Upper lobe of right lung (tissue), 1 donor: ENCODE results near the gene ITPRIP. TPM values are rescaled to one million over a fixed set of nuclear protein-coding genes. Genes with fewer than 3 reads are reported as not detected.
A peak's percentile ranks its signal among the peaks of the same experiment; 100 is the strongest.

Experiments used
- ATAC-seq: fragments of 200-7000 bp; cut with Tn5 transposase; one replicate; pipeline ENCODE4 v1.9.1; 2020; ENCODE audit warnings: mild to moderate bottlenecking, moderate library complexity
- DNase-seq: peaks from one replicate; pipeline ENCODE4 v3.0.0-alpha.2; 2020
- H3K27ac ChIP-seq: fragments of 200-600 bp; one replicate; pipeline ENCODE4 v1.8.0; 2022
- H3K27me3 ChIP-seq: fragments of 200-600 bp; one replicate; pipeline ENCODE4 v1.8.0; 2022; ENCODE audit warnings: mild to moderate bottlenecking
- H3K36me3 ChIP-seq: fragments of 200-600 bp; one replicate; pipeline ENCODE4 v1.8.0; 2022
- H3K4me1 ChIP-seq: fragments of 200-600 bp; one replicate; pipeline ENCODE4 v1.8.0; 2022
- H3K4me3 ChIP-seq: fragments of 200-600 bp; one replicate; pipeline ENCODE4 v1.8.0; 2022; ENCODE audit warnings: mild to moderate bottlenecking
- H3K9me3 ChIP-seq: fragments of 200-600 bp; one replicate; pipeline ENCODE4 v1.8.0; 2022
- intact Hi-C: fragments of 100-400 bp; cut with DNase I; formaldehyde crosslinking; loops from one replicate; pipeline ENCODE4 v1.11.0; 2022
- long read RNA-seq: library from polyadenylated mRNA; unstranded; transcript quantifications from one replicate; pipeline ENCODE4 v2.0.0, GENCODE V29; 2021
- total RNA-seq: library from RNA; stranded (reverse); fragmentation: NEBNext Ultra II Directional; extraction: Animal tissue kit (Norgen Biotek cat#: 25700); gene quantifications from one replicate; pipeline ENCODE4 v1.2.1, GENCODE V29; 2021
- TF ChIP-seq, protein P1 (sequence below): fragments of 200-600 bp; IDR thresholded peaks from one replicate; pipeline ENCODE4 v1.8.0; 2022; ENCODE audit warnings: antibody characterized with exemption
- donor health status: DM: no; HTN: yes; CAD: no; lungs with severe emphysema.

The ITPRIP gene
- total RNA-seq = 34.4 TPM
- long read RNA-seq, full-length matches to known transcripts = 49 of 83 reads
- long read RNA-seq, partial matches to known transcripts = 0 of 83 reads
- long read RNA-seq, other reads (novel, unspliced or antisense) = 34 of 83 reads

GRCh38 chr10:104337985-104338735 lies at the start of gene ITPRIP:
ITPRIP (minus strand) TSS chr10:104338465; CDS start chr10:104316051, 22,414 bp downstream.
- DNase-seq (peak; percentile 89), ATAC-seq (peak; percentile 83)
- Histone ChIP-seq H3K36me3 (peaks cover 4% of the 10 kb centered on the region), H3K4me1 (peaks cover 52% of the 10 kb centered on the region), H3K4me3 (peak within 1 kb of the TSS; percentile 91), H3K27me3 (no peaks in the 10 kb centered on the region), H3K27ac (peak within 1 kb of the TSS; percentile 97), H3K9me3 (no peaks in the 10 kb centered on the region)
- intact Hi-C loops = no loop called here
- TF ChIP-seq, protein P1, sequence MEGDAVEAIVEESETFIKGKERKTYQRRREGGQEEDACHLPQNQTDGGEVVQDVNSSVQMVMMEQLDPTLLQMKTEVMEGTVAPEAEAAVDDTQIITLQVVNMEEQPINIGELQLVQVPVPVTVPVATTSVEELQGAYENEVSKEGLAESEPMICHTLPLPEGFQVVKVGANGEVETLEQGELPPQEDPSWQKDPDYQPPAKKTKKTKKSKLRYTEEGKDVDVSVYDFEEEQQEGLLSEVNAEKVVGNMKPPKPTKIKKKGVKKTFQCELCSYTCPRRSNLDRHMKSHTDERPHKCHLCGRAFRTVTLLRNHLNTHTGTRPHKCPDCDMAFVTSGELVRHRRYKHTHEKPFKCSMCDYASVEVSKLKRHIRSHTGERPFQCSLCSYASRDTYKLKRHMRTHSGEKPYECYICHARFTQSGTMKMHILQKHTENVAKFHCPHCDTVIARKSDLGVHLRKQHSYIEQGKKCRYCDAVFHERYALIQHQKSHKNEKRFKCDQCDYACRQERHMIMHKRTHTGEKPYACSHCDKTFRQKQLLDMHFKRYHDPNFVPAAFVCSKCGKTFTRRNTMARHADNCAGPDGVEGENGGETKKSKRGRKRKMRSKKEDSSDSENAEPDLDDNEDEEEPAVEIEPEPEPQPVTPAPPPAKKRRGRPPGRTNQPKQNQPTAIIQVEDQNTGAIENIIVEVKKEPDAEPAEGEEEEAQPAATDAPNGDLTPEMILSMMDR = peak; percentile 10

DNA sequence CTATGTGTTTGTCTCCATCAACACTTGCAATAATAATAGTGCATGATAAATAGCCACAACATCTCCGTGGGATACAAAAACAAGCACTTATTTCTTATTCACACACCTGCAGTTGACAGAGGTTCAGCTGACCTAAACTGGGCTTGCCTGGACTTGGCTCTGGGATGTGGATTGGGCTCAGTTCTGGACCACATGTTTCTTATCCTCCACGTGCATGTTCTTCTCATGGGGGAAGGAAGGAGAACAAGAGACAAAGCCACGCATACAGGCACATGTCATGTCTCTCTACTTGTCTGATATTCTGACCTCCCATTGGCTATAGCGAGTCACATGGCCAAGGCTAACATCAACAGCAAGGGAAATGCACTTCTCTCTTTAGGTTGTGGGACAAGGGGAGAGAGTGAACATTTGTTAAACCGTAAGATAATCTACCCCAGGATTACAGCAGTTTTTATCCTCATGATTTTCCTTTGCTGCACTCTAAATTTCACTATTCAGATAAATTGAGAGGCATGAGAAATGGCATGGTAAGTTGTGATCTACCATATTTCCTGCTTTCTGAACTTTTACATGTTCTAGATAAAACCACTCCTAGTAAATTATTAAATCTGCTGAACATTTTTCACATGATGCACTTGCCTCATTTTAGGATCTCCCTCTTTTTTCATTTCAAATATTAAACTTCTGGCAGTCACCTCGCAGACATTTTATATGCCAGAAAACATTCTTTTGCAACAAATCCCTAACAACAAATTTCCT lies 49.0 kb upstream of the ITPRIP start:
- Histone ChIP-seq H3K27ac (no peak overlapping the region), H3K4me1 (no peaks in the 10 kb centered on the region), H3K36me3 (no peaks in the 10 kb centered on the region), H3K27me3 (no peaks in the 10 kb centered on the region), H3K4me3 (no peak overlapping the region), H3K9me3 (no peaks in the 10 kb centered on the region)
- TF ChIP-seq, protein P1 = no peak
- no peak for ATAC-seq
- intact Hi-C loops = no loop called here
- DNase-seq = no peak

DNA sequence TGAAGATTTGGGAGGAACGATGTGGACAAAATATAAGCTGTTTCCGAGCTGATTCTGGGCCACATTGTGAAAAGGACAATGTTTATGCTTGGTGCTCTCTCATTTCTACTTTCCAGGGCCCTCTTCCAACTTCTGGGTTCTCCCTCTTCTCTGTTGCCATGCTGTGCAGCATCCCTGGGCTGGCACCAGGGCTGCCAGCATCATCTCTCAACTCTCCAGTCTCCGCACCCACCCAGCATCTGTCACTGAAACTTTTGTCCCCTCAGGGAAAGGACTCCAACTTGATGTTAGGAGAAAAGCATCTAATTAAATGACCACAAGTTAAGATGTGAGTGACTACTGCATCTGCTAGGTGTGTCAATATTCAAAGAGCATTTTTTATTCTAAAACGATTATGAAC lies 42.1 kb upstream of the ITPRIP start:
- no peak for DNase-seq
- Histone ChIP-seq H3K4me1 (no peaks in the 10 kb centered on the region), H3K27me3 (no peaks in the 10 kb centered on the region), H3K4me3 (no peak overlapping the region), H3K36me3 (no peaks in the 10 kb centered on the region), H3K27ac (no peak overlapping the region), H3K9me3 (no peaks in the 10 kb centered on the region)
- TF ChIP-seq, protein P1 = no peak
- intact Hi-C loops = no loop called here
- ATAC-seq = no peak

GRCh38 chr10:104376784-104377300 lies 38.6 kb upstream of the ITPRIP start:
- intact Hi-C loops = no loop called here
- TF ChIP-seq, protein P1 = no peak

DNA sequence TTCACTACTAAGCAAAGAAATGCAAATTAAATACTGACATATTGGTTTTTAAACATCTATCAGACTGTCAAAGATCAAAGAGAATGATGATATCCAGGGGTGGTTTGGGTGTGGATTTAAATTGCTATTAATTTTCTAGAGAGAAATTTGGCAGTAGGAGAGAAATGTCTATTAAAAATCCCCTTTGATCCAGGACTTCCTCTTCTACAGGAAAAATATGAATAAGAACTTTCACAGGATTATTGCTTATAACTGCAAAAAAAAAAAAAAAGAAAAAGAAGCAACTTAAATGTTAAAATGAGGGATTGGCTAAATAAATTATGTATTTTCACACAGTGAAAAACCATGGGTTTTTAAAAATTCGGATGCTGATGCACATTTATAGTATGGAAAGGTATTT lies 36.3 kb upstream of the ITPRIP start:
- intact Hi-C loops = no loop called here
- ATAC-seq (no peak), DNase-seq (no peak)
- Histone ChIP-seq H3K27me3 (peaks cover 3% of the 10 kb centered on the region), H3K4me3 (no peak overlapping the region), H3K36me3 (no peaks in the 10 kb centered on the region), H3K9me3 (no peaks in the 10 kb centered on the region), H3K4me1 (no peaks in the 10 kb centered on the region), H3K27ac (no peak overlapping the region)
- TF ChIP-seq, protein P1 = no peak

More at GRCh38 chr10:104376784-104377300, 38.6 kb upstream of the ITPRIP start:
- no peaks in the 10 kb centered on the region for H3K36me3 ChIP-seq
- H3K9me3 ChIP-seq = no peaks in the 10 kb centered on the region
- H3K27me3 ChIP-seq = no peaks in the 10 kb centered on the region
- no peak overlapping the region for H3K27ac ChIP-seq
- H3K4me3 ChIP-seq = no peak overlapping the region
- DNase-seq = no peak
- no peak for ATAC-seq
- no peaks in the 10 kb centered on the region for H3K4me1 ChIP-seq
